Suppressor macrophage treated with lipopolysaccharide for 1 hour (primary cell): ENCODE measurements around the gene SEC61B.
"Not testable (repeated sequence)": the region's sequence is repeated elsewhere in the genome, so short reads cannot be mapped to it uniquely, and the experiment has no call there.

Source experiments
- DNase-seq, 3 donors: peaks; one replicate each; pipeline ENCODE4 v3.0.0-alpha.2; 2020 to 2022

SEC61B gene

GRCh38 chr9:99192786-99193465 lies 29.2 kb upstream of the SEC61B start:
- peak in 1 of 3 donors; percentile 29 for DNase-seq

GRCh38 chr9:99193466-99193821 lies 28.6 kb upstream of the SEC61B start:
- DNase-seq = no peak

- not testable (repeated sequence) for DNase-seq
Observed at GRCh38 chr9:99196484-99196883, 25.6 kb upstream of the SEC61B start.

GRCh38 chr9:99197124-99197630 lies 24.9 kb upstream of the SEC61B start:
- DNase-seq = no peak

GRCh38 chr9:99197987-99198386 lies 24.1 kb upstream of the SEC61B start:
- DNase-seq = no peak

- DNase-seq = no peak
Observed at GRCh38 chr9:99199938-99200539, 22.0 kb upstream of the SEC61B start.

- DNase-seq = no peak
Observed at GRCh38 chr9:99201603-99202002, 20.5 kb upstream of the SEC61B start.

GRCh38 chr9:99210572-99210971 lies 11.5 kb upstream of the SEC61B start:
- no peak for DNase-seq

GRCh38 chr9:99211746-99212145 lies 10.3 kb upstream of the SEC61B start:
- DNase-seq = no peak

- DNase-seq = no peak
Observed at GRCh38 chr9:99213197-99213596, 8.9 kb upstream of the SEC61B start.

GRCh38 chr9:99216073-99216472 lies 6.0 kb upstream of the SEC61B start:
- DNase-seq = no peak

- peak; percentile 28 to 82 (median 73) for DNase-seq
Observed at GRCh38 chr9:99220011-99220410, 2.1 kb upstream of the SEC61B start.

- DNase-seq = peak; percentile 35 to 57 (median 49)
Observed at GRCh38 chr9:99221266-99221620, 839 bp upstream of the SEC61B start.

- peak in 2 of 3 donors; percentile 58 to 61 for DNase-seq
Observed at GRCh38 chr9:99222416-99223270, 561 bp downstream of the SEC61B start.

GRCh38 chr9:99224445-99224844 lies 2.4 kb downstream of the SEC61B start:
- peak in 2 of 3 donors; percentile 24 to 33 for DNase-seq

GRCh38 chr9:99226054-99226453 lies 4.0 kb downstream of the SEC61B start:
- no peak for DNase-seq

GRCh38 chr9:99230206-99230605 lies 8.1 kb downstream of the SEC61B start:
- no peak for DNase-seq

GRCh38 chr9:99231711-99232110 lies 9.6 kb downstream of the SEC61B start:
- peak; percentile 54 to 71 (median 58) for DNase-seq

GRCh38 chr9:99234618-99235017 lies 12.5 kb downstream of the SEC61B start:
- DNase-seq = no peak

- no peak for DNase-seq
Observed at GRCh38 chr9:99235069-99235468, 13.0 kb downstream of the SEC61B start.

- no peak for DNase-seq
Observed at GRCh38 chr9:99235926-99236634, 14.0 kb downstream of the SEC61B start.

GRCh38 chr9:99237356-99237755 lies 15.3 kb downstream of the SEC61B start:
- DNase-seq = no peak

GRCh38 chr9:99237849-99238248 lies 15.8 kb downstream of the SEC61B start:
- DNase-seq = not testable (repeated sequence)
